Neuronal stem cell (in vitro differentiated cells): ENCODE measurements around the gene SFT2D3.
"Not testable (repeated sequence)": the region's sequence is repeated elsewhere in the genome, so short reads cannot be mapped to it uniquely, and the experiment has no call there.

Experiments
- DNase-seq: peaks from one replicate; pipeline ENCODE4 v3.0.0-alpha.2; 2013; ENCODE audit warnings: low spot score
- H2AFZ ChIP-seq: one replicate; pipeline ENCODE4 v1.6.1; 2013; ENCODE audit warnings: mild to moderate bottlenecking, low read length, inconsistent platforms
- H2AK5ac ChIP-seq: 2 replicates; pipeline ENCODE4 v1.6.1; 2013; ENCODE audit warnings: low read depth, mild to moderate bottlenecking, inconsistent platforms, low read length, moderate library complexity, mixed read lengths
- H2BK120ac ChIP-seq: 2 replicates; pipeline ENCODE4 v1.6.1; 2013; ENCODE audit warnings: low read depth, mild to moderate bottlenecking, inconsistent platforms, low read length, moderate library complexity, mixed read lengths
- H2BK12ac ChIP-seq: one replicate; pipeline ENCODE4 v1.6.1; 2013; ENCODE audit warnings: low read length, inconsistent platforms
- H2BK15ac ChIP-seq: 2 replicates; pipeline ENCODE4 v1.6.1; 2013; ENCODE audit warnings: mild to moderate bottlenecking, low read length, inconsistent platforms, mixed read lengths
- H2BK5ac ChIP-seq: one replicate; pipeline ENCODE4 v1.6.1; 2013; ENCODE audit warnings: inconsistent platforms, mild to moderate bottlenecking, low read length, moderate library complexity
- H3K14ac ChIP-seq: one replicate; pipeline ENCODE4 v1.6.1; 2013; ENCODE audit warnings: low read length, inconsistent platforms
- H3K18ac ChIP-seq: 2 replicates; pipeline ENCODE4 v1.6.1; 2013; ENCODE audit warnings: low read length, inconsistent platforms
- H3K23ac ChIP-seq: 2 replicates; pipeline ENCODE4 v1.6.1; 2013; ENCODE audit warnings: low read depth, mild to moderate bottlenecking, mixed read lengths, low read length, inconsistent platforms; ENCODE audit not compliant: poor library complexity
- H3K27ac ChIP-seq: replicated peaks from 3 replicates; pipeline ENCODE4 v1.5.1; 2013; ENCODE audit warnings: low read length, inconsistent platforms
- H3K27me3 ChIP-seq, 3 experiments: 2 replicates each; pipeline ENCODE4 v1.6.1; 2013; ENCODE audit warnings: low read length in 3 of 3, mild to moderate bottlenecking in 2 of 3, inconsistent platforms in 1 of 3, low read depth in 1 of 3, mixed read lengths in 1 of 3, moderate library complexity in 1 of 3; ENCODE audit not compliant: control insufficient read depth in 3 of 3, insufficient read depth in 3 of 3
- H3K36me3 ChIP-seq, 2 donors: replicated peaks in 1 of 2; 2 replicates each; pipeline ENCODE4 v1.6.1; 2013; ENCODE audit warnings: low read length in 2 of 2; ENCODE audit not compliant: control insufficient read depth in 2 of 2, insufficient read depth in 2 of 2
- H3K4ac ChIP-seq: 2 replicates; pipeline ENCODE4 v1.6.1; 2013; ENCODE audit warnings: inconsistent platforms, mild to moderate bottlenecking, low read length, moderate library complexity
- H3K4me1 ChIP-seq, 2 donors: 1 replicate in 1 of 2; 2 replicates in 1 of 2; pipeline ENCODE4 v1.6.1; 2013; ENCODE audit warnings: low read length in 2 of 2, low read depth in 1 of 2; ENCODE audit not compliant: control insufficient read depth in 2 of 2, insufficient read depth in 1 of 2
- H3K4me2 ChIP-seq: one replicate; pipeline ENCODE4 v1.6.1; 2013; ENCODE audit warnings: mild to moderate bottlenecking, low read length, inconsistent platforms; ENCODE audit not compliant: insufficient read depth, poor library complexity, severe bottlenecking
- H3K4me3 ChIP-seq, 2 donors: 2 replicates each; pipeline ENCODE4 v1.5.1; 2013; ENCODE audit warnings: low read length in 2 of 2, mild to moderate bottlenecking in 2 of 2, inconsistent platforms in 1 of 2, moderate library complexity in 1 of 2
- H3K79me1 ChIP-seq: one replicate; pipeline ENCODE4 v1.6.1; 2013; ENCODE audit warnings: low read depth, mild to moderate bottlenecking, inconsistent platforms, low read length, moderate library complexity
- H3K9ac ChIP-seq: one replicate; pipeline ENCODE4 v1.6.1; 2013; ENCODE audit warnings: mild to moderate bottlenecking, low read depth, low read length, inconsistent platforms; ENCODE audit not compliant: poor library complexity
- H3K9me3 ChIP-seq, 2 donors: replicated peaks in 1 of 2; 2 replicates each; pipeline versions ENCODE3 to v1.6.1; 2013; ENCODE audit warnings: low read length in 2 of 2, mild to moderate bottlenecking in 2 of 2, inconsistent platforms in 1 of 2, low read depth in 1 of 2, mixed read lengths in 1 of 2, moderate library complexity in 1 of 2; ENCODE audit not compliant: control insufficient read depth in 2 of 2, insufficient read depth in 1 of 2
- H4K8ac ChIP-seq: one replicate; pipeline ENCODE4 v1.6.1; 2013; ENCODE audit warnings: low read depth, mild to moderate bottlenecking, inconsistent platforms, low read length, moderate library complexity
- H4K91ac ChIP-seq: one replicate; pipeline ENCODE4 v1.6.1; 2013; ENCODE audit warnings: low read length, low read depth, mild to moderate bottlenecking, inconsistent platforms; ENCODE audit not compliant: poor library complexity
- WGBS, 2 donors: extraction: QIAGEN DNeasy Blood & Tissue Kit; methylation state at CpG; one replicate each; pipeline ENCODE4 v1.1.7; 2013; ENCODE audit warnings: missing lambda C conversion rate in 2 of 2, mixed read lengths in 1 of 2; ENCODE audit not compliant: insufficient read length in 2 of 2, insufficient replicate concordance in 1 of 2; ENCODE audit errors: extremely low coverage in 2 of 2; 5-methylcytosine and 5-hydroxymethylcytosine counted together

Gene SFT2D3

DNA sequence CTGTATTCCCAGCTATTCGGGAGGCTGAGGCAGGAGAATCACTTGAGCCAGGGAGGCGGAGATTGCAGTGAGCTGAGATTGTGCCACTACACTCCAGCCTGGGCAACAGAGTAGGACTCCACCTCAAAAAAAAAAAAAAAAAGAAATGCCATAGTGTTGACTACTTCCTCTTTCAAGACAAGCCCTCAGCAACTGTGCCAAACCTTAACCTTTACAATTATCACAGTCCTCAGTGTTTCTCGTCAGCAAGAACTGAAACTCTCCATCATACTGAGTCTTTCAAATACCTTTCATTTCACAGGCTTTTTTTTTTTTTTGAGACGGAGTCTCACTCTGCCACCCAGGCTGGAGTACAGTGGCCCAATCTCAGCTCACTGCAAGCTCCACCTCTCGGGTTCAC, 48.2 kb downstream of the SFT2D3 start:
- H3K27ac ChIP-seq, H2BK120ac ChIP-seq, H2AFZ ChIP-seq, H2BK5ac ChIP-seq, H3K9me3 ChIP-seq, H3K9ac ChIP-seq, H3K23ac ChIP-seq, H3K4ac ChIP-seq, H2BK15ac ChIP-seq, H3K79me1 ChIP-seq, H3K4me1 ChIP-seq, H4K8ac ChIP-seq, H3K14ac ChIP-seq, H2BK12ac ChIP-seq, H3K18ac ChIP-seq, DNase-seq, H4K91ac ChIP-seq, H3K27me3 ChIP-seq, H2AK5ac ChIP-seq, H3K4me3 ChIP-seq, H3K4me2 ChIP-seq: not testable (repeated sequence)
- H3K36me3 ChIP-seq, result peaks cover 0 to 76% of the 10 kb centered on the region in 2 donors
- no CpG with 5 or more reads among the region's 5 CpGs for WGBS, 2 donors

DNA sequence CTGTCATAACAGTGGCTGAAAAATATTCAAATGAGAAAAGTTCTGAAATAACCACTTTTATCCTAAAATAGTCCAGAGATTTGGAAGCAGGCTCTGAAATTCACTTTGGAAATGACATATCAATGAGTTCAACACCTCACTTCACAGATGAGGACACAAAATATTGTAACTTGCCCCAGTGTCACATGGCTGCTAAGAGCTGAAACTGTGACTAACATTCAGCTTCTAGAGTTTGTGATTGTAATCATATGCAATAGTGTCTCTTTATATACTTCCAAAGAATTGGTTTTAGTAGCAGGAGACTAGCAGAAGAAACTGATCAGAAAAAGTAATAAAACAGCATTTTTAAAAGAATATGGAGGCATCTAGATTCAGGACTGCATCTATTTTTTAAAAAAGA, 52.1 kb downstream of the SFT2D3 start:
- no peaks in the 10 kb centered on the region for H3K9me3 ChIP-seq
- H3K79me1 ChIP-seq, result no peaks in the 10 kb centered on the region
- no peak overlapping the region for H2AFZ ChIP-seq
- no peak overlapping the region for H4K91ac ChIP-seq
- no peak overlapping the region for H2AK5ac ChIP-seq
- H3K4me1 ChIP-seq, result no peaks in the 10 kb centered on the region
- no peak overlapping the region for H3K4me2 ChIP-seq
- no peak overlapping the region for H3K18ac ChIP-seq
- no peak overlapping the region for H3K14ac ChIP-seq
- no peak overlapping the region for H3K23ac ChIP-seq
- H3K4me3 ChIP-seq, result no peak overlapping the region
- peaks cover 0 to 75% of the 10 kb centered on the region in 2 donors for H3K36me3 ChIP-seq
- no peak overlapping the region for H4K8ac ChIP-seq
- no peak overlapping the region for H2BK120ac ChIP-seq
- no peak overlapping the region for H2BK12ac ChIP-seq
- DNase-seq, result no peak
- H2BK15ac ChIP-seq, result no peak overlapping the region
- H3K27ac ChIP-seq, result no peak overlapping the region
- no peak overlapping the region for H2BK5ac ChIP-seq
- no peak overlapping the region for H3K4ac ChIP-seq
- H3K27me3 ChIP-seq, result no peaks in the 10 kb centered on the region
- no peak overlapping the region for H3K9ac ChIP-seq

DNA sequence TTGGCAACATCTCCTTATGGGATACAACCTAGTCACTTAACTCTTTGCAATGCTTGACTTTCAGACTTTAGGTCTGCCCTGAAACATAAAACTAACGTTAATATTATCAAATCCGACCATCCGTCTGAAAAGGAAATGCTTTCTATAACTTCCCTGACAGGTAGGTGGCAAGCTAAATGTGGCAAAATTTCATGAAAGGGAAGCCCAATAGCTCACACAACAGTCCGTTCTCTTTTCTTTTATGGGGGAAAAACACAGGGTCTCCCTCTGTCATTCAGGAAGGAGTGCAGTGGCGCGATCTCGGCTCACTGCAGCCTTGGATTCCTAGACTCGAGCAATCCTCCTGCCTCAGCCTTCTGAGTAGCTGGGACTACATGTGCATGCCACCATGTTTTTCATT, 52.9 kb downstream of the SFT2D3 start:
- Histone ChIP-seq H3K4me2 (no peak overlapping the region), H2BK5ac (no peak overlapping the region), H3K9me3 (no peaks in the 10 kb centered on the region), H2BK120ac (no peak overlapping the region), H2BK12ac (no peak overlapping the region), H3K27ac (no peak overlapping the region), H3K27me3 (no peaks in the 10 kb centered on the region), H3K18ac (no peak overlapping the region), H3K4me3 (no peak overlapping the region), H3K79me1 (no peaks in the 10 kb centered on the region), H3K4ac (no peak overlapping the region), H4K91ac (no peak overlapping the region), H4K8ac (no peak overlapping the region), H3K4me1 (no peaks in the 10 kb centered on the region), H3K9ac (no peak overlapping the region), H2AK5ac (no peak overlapping the region), H3K23ac (no peak overlapping the region), H2AFZ (no peak overlapping the region), H3K36me3 (peaks cover 0 to 75% of the 10 kb centered on the region in 2 donors), H2BK15ac (no peak overlapping the region), H3K14ac (no peak overlapping the region)
- WGBS, 2 donors, result no CpG with 5 or more reads among the region's 8 CpGs
- DNase-seq, result no peak
